SK-N-SH treated with all-trans-retinoic acid at 6 μM for 48 hours (cell line): ENCODE results near the gene TBL1X.

Experiments
- ATAC-seq: fragments of 200-7000 bp; cut with Tn5 transposase; 3 replicates; pipeline ENCODE4 v1.9.1; 2020; ENCODE audit warnings: mild to moderate bottlenecking, moderate library complexity
- ARNTL ChIP-seq: fragments of 450-650 bp; formaldehyde crosslinking; IDR thresholded peaks from 2 replicates; pipeline ENCODE4 v1.5.0; 2020; ENCODE audit warnings: low read depth, mild to moderate bottlenecking, moderate library complexity, borderline replicate concordance
- BACH2 ChIP-seq: fragments of 250-450 bp; sonication (Bioruptor Pico); IDR thresholded peaks from 2 replicates; pipeline ENCODE4 v1.9.0; 2021; ENCODE audit warnings: mild to moderate bottlenecking, borderline replicate concordance
- CSDC2 ChIP-seq: fragments of 250-450 bp; sonication (Bioruptor Pico); IDR thresholded peaks from 2 replicates; pipeline ENCODE4 v1.5.0; 2020; ENCODE audit warnings: mild to moderate bottlenecking, moderate library complexity
- ESRRG ChIP-seq: fragments of 250-450 bp; sonication (Bioruptor Pico); IDR thresholded peaks from 2 replicates; pipeline ENCODE4 v1.6.1; 2021; ENCODE audit warnings: mild to moderate bottlenecking
- GLIS3 ChIP-seq: fragments of 250-450 bp; sonication (Bioruptor Pico); IDR thresholded peaks from 2 replicates; pipeline ENCODE4 v1.5.0; 2020; ENCODE audit warnings: mild to moderate bottlenecking, moderate library complexity
- PPARA ChIP-seq: fragments of 250-450 bp; sonication (Bioruptor Pico); IDR thresholded peaks from 2 replicates; pipeline ENCODE4 v1.5.0; 2020; ENCODE audit warnings: mild to moderate bottlenecking, borderline replicate concordance
- TCF4 ChIP-seq: fragments of 250-450 bp; sonication (Bioruptor Pico); IDR thresholded peaks from 2 replicates; pipeline ENCODE4 v1.8.0; 2021; ENCODE audit warnings: mild to moderate bottlenecking, moderate library complexity, borderline replicate concordance
- TOX ChIP-seq: fragments of 250-450 bp; sonication (Bioruptor Pico); IDR thresholded peaks from 2 replicates; pipeline ENCODE4 v1.8.0; 2021; ENCODE audit warnings: mild to moderate bottlenecking, moderate library complexity, borderline replicate concordance
- ZFP3 ChIP-seq: fragments of 250-450 bp; sonication (Bioruptor Pico); IDR thresholded peaks from 2 replicates; pipeline ENCODE4 v1.5.0; 2020; ENCODE audit warnings: mild to moderate bottlenecking, moderate library complexity
- ZFP30 ChIP-seq: fragments of 450-650 bp; formaldehyde crosslinking; IDR thresholded peaks from 2 replicates; pipeline ENCODE4 v1.5.0; 2022; ENCODE audit warnings: mild to moderate bottlenecking, moderate library complexity
- ZNF70 ChIP-seq: fragments of 450-650 bp; formaldehyde crosslinking; IDR thresholded peaks from 2 replicates; pipeline ENCODE4 v1.5.0; 2020; ENCODE audit warnings: mild to moderate bottlenecking, moderate library complexity
- TF ChIP-seq, protein P1 (sequence below): fragments of 250-450 bp; sonication (Bioruptor Pico); IDR thresholded peaks from 2 replicates; pipeline ENCODE4 v1.8.0; 2020; ENCODE audit warnings: mild to moderate bottlenecking, moderate library complexity, borderline replicate concordance
- TF ChIP-seq, protein P2 (sequence below): fragments of 250-450 bp; sonication (Bioruptor Pico); IDR thresholded peaks from 2 replicates; pipeline ENCODE4 v1.8.0; 2021; ENCODE audit warnings: low read depth, mild to moderate bottlenecking, moderate library complexity, borderline replicate concordance
- TF ChIP-seq, protein P3 (sequence below): fragments of 250-450 bp; sonication (Bioruptor Pico); IDR thresholded peaks from 2 replicates; pipeline ENCODE4 v1.5.1; 2020; ENCODE audit warnings: low read depth, mild to moderate bottlenecking, moderate library complexity
- TF ChIP-seq, protein P4 (sequence below): fragments of 250-450 bp; sonication (Bioruptor Pico); IDR thresholded peaks from 2 replicates; pipeline ENCODE4 v1.5.0; 2020; ENCODE audit warnings: mild to moderate bottlenecking, moderate library complexity
- TF ChIP-seq, protein P5 (sequence below): fragments of 250-450 bp; sonication (Bioruptor Pico); IDR thresholded peaks from 2 replicates; pipeline ENCODE4 v1.5.1; 2021; ENCODE audit warnings: mild to moderate bottlenecking, moderate library complexity

The TBL1X gene

DNA sequence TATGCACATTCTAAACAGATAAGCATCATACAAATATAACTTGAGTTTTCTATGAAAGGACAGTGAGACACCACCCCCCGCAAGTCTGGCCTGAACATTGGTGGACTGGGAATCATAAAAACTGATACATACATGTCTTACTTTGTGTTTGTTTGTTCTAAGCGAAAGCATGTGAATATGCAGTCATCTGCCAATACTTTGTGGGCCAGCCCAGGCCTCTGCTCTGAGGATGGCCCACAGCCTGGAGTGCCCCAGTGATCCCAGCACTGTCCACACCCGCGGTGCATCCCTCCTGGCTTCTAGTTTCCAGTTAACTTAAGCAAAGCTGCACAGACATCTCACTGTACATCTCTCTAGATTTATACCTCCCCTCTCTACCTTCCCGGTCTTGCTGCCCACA lies 154.3 kb downstream of the TBL1X start:
- TF ChIP-seq TCF4 (no peak), PPARA (CRISPR knock-in tag) (no peak), ZFP3 (CRISPR knock-in tag) (no peak), CSDC2 (CRISPR knock-in tag) (no peak), ZNF70 (CRISPR knock-in tag) (no peak), ZFP30 (CRISPR knock-in tag) (no peak)
- TF ChIP-seq, protein P1, sequence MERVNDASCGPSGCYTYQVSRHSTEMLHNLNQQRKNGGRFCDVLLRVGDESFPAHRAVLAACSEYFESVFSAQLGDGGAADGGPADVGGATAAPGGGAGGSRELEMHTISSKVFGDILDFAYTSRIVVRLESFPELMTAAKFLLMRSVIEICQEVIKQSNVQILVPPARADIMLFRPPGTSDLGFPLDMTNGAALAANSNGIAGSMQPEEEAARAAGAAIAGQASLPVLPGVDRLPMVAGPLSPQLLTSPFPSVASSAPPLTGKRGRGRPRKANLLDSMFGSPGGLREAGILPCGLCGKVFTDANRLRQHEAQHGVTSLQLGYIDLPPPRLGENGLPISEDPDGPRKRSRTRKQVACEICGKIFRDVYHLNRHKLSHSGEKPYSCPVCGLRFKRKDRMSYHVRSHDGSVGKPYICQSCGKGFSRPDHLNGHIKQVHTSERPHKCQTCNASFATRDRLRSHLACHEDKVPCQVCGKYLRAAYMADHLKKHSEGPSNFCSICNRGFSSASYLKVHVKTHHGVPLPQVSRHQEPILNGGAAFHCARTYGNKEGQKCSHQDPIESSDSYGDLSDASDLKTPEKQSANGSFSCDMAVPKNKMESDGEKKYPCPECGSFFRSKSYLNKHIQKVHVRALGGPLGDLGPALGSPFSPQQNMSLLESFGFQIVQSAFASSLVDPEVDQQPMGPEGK (CRISPR knock-in tag) = no peak
- TF ChIP-seq, protein P2, sequence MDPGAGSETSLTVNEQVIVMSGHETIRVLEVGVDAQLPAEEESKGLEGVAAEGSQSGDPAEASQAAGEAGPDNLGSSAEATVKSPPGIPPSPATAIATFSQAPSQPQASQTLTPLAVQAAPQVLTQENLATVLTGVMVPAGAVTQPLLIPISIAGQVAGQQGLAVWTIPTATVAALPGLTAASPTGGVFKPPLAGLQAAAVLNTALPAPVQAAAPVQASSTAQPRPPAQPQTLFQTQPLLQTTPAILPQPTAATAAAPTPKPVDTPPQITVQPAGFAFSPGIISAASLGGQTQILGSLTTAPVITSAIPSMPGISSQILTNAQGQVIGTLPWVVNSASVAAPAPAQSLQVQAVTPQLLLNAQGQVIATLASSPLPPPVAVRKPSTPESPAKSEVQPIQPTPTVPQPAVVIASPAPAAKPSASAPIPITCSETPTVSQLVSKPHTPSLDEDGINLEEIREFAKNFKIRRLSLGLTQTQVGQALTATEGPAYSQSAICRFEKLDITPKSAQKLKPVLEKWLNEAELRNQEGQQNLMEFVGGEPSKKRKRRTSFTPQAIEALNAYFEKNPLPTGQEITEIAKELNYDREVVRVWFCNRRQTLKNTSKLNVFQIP (CRISPR knock-in tag) = no peak
- TF ChIP-seq, protein P3, sequence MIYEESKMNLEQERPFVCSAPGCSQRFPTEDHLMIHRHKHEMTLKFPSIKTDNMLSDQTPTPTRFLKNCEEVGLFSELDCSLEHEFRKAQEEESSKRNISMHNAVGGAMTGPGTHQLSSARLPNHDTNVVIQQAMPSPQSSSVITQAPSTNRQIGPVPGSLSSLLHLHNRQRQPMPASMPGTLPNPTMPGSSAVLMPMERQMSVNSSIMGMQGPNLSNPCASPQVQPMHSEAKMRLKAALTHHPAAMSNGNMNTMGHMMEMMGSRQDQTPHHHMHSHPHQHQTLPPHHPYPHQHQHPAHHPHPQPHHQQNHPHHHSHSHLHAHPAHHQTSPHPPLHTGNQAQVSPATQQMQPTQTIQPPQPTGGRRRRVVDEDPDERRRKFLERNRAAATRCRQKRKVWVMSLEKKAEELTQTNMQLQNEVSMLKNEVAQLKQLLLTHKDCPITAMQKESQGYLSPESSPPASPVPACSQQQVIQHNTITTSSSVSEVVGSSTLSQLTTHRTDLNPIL (CRISPR knock-in tag) = no peak
- no peak for ATAC-seq

DNA sequence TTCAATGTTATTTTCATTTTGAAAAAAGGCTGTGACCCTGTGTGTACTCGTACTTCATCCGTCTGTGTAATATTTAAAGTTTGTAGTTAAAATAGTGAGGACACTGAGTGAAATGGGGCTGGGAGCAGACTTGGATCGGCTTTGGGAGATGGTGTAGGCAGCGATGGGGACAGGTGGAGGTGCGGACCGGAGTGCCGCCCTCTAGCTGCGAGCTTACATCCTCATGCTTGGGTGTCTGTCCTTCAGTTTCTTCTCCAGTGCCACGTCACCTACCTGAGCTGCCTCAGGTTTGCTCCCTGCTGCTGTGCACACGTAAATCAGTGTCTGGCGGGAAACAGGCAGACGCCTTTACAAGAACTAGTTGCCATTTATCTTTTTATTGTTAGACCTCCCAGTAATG lies 154.7 kb downstream of the TBL1X start:
- ATAC-seq = no peak

DNA sequence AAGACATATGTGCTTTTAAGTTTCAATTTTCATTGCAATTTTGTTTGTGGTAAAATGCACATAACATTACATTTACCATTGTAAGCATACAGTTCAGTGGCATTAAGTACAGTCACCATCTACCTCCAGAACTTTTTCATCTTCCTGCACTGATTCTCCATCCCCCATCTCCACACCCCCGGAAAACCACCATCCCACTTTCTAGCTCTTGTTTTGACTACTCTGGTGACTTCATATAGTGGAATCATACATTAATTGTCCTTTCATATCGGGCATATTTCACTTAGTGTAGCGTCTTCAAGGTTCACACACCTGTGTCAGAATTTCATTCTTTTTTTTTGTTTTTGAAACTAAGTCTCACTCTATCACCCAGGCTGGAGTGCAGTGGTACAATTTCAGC lies 157.3 kb downstream of the TBL1X start:
- ATAC-seq = no peak
- TF ChIP-seq ESRRG (CRISPR knock-in tag) = no peak
- TF ChIP-seq, protein P1 (CRISPR knock-in tag) = no peak
- no peak for TF ChIP-seq ZFP30 (CRISPR knock-in tag)
- TF ChIP-seq GLIS3 = no peak

More for the DNA sequence above, 154.7 kb downstream of the TBL1X start:
- TF ChIP-seq, protein P4, sequence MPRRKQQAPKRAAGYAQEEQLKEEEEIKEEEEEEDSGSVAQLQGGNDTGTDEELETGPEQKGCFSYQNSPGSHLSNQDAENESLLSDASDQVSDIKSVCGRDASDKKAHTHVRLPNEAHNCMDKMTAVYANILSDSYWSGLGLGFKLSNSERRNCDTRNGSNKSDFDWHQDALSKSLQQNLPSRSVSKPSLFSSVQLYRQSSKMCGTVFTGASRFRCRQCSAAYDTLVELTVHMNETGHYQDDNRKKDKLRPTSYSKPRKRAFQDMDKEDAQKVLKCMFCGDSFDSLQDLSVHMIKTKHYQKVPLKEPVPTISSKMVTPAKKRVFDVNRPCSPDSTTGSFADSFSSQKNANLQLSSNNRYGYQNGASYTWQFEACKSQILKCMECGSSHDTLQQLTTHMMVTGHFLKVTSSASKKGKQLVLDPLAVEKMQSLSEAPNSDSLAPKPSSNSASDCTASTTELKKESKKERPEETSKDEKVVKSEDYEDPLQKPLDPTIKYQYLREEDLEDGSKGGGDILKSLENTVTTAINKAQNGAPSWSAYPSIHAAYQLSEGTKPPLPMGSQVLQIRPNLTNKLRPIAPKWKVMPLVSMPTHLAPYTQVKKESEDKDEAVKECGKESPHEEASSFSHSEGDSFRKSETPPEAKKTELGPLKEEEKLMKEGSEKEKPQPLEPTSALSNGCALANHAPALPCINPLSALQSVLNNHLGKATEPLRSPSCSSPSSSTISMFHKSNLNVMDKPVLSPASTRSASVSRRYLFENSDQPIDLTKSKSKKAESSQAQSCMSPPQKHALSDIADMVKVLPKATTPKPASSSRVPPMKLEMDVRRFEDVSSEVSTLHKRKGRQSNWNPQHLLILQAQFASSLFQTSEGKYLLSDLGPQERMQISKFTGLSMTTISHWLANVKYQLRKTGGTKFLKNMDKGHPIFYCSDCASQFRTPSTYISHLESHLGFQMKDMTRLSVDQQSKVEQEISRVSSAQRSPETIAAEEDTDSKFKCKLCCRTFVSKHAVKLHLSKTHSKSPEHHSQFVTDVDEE (CRISPR knock-in tag) = no peak
- TF ChIP-seq, protein P5, sequence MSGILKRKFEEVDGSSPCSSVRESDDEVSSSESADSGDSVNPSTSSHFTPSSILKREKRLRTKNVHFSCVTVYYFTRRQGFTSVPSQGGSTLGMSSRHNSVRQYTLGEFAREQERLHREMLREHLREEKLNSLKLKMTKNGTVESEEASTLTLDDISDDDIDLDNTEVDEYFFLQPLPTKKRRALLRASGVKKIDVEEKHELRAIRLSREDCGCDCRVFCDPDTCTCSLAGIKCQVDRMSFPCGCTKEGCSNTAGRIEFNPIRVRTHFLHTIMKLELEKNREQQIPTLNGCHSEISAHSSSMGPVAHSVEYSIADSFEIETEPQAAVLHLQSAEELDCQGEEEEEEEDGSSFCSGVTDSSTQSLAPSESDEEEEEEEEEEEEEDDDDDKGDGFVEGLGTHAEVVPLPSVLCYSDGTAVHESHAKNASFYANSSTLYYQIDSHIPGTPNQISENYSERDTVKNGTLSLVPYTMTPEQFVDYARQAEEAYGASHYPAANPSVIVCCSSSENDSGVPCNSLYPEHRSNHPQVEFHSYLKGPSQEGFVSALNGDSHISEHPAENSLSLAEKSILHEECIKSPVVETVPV (CRISPR knock-in tag) = no peak
- no peak for TF ChIP-seq PPARA (CRISPR knock-in tag)
- TF ChIP-seq ARNTL (CRISPR knock-in tag) = no peak
- no peak for TF ChIP-seq GLIS3

DNA sequence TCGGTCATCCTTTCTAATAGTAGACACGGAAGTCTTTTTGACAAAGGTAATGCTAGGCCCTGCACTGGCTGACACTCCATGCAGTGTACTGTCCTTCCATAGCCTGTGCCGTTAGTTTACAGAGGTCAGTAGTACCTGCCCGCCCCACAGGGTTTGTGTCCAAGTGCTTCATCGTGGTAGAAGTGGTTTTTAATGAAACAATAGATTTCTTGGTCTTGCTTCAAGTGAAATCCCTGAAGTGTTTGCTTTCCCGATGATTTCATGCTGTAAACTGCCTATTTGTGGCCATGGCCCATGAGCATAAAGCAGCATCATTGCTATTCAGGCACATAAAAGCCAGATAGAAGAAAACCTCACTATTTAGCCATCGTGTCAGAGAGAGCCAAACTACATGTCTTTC lies 161.5 kb downstream of the TBL1X start:
- no peak for ATAC-seq
- TF ChIP-seq, protein P4 (CRISPR knock-in tag) = no peak
- TF ChIP-seq BACH2 (CRISPR knock-in tag) (no peak), GLIS3 (no peak), ZNF70 (CRISPR knock-in tag) (no peak), PPARA (CRISPR knock-in tag) (no peak), TOX (CRISPR knock-in tag) (no peak), ARNTL (CRISPR knock-in tag) (no peak)
- TF ChIP-seq, protein P1 (CRISPR knock-in tag) = no peak
- TF ChIP-seq, protein P2 (CRISPR knock-in tag) = no peak
- TF ChIP-seq, all 23 proteins: peak for 0
